ENCODE data around the gene ZXDC.

ZXDC gene

GRCh38 chr3:126475413-126476114, at the start of gene ZXDC:
ZXDC (minus strand) TSS chr3:126475891; CDS start chr3:126475865, 26 bp downstream.
- peak; percentile 32; the same call in 1 of the 2 replicates for TF ChIP-seq CTCF (IDR thresholded peaks at IDR 0.05; ENCODE audit: low read depth, low read length)
- peak within 1 kb of the TSS; percentile 79 for H3K4me3 ChIP-seq (ENCODE audit: low read depth, low read length)

GRCh38 chr3:126525091-126525852, 49.6 kb upstream of the ZXDC start:
- H3K4me3 ChIP-seq (ENCODE audit: low read depth, low read length), result no peak overlapping the region
- TF ChIP-seq CTCF (IDR thresholded peaks at IDR 0.05; ENCODE audit: low read depth, low read length), result no peak

- H3K4me3 ChIP-seq (ENCODE audit: low read depth, low read length), result peak overlapping the region; percentile 39
- TF ChIP-seq CTCF (IDR thresholded peaks at IDR 0.05; ENCODE audit: low read depth, low read length), result no peak
Measured at GRCh38 chr3:126524429-126524988, 48.8 kb upstream of the ZXDC start.

- TF ChIP-seq CTCF (IDR thresholded peaks at IDR 0.05; ENCODE audit: low read depth, low read length), result no peak
- H3K4me3 ChIP-seq (ENCODE audit: low read depth, low read length), result peak within 1 kb of the TSS; percentile 39
Measured at GRCh38 chr3:126523745-126524428, 48.2 kb upstream of the ZXDC start, which contains the start of gene CHST13. CHST13 (plus strand) TSS chr3:126524155; CDS start chr3:126524333, 178 bp downstream.

- no peak overlapping the region for H3K4me3 ChIP-seq (ENCODE audit: low read depth, low read length)
Measured at GRCh38 chr3:126522363-126522788, 46.7 kb upstream of the ZXDC start.

More at GRCh38 chr3:126522363-126522788, 46.7 kb upstream of the ZXDC start:
- peak; percentile 87 for TF ChIP-seq CTCF (IDR thresholded peaks at IDR 0.05; ENCODE audit: low read depth, low read length)

Data from WI38 (cell line).